ENCODE data around the gene HAAO. TPM values are rescaled to one million over a fixed set of nuclear protein-coding genes. Genes with fewer than 3 reads are reported as not detected.

The HAAO gene
- total RNA-seq, 1 donor from 2014 or later = 4.9 TPM

DNA sequence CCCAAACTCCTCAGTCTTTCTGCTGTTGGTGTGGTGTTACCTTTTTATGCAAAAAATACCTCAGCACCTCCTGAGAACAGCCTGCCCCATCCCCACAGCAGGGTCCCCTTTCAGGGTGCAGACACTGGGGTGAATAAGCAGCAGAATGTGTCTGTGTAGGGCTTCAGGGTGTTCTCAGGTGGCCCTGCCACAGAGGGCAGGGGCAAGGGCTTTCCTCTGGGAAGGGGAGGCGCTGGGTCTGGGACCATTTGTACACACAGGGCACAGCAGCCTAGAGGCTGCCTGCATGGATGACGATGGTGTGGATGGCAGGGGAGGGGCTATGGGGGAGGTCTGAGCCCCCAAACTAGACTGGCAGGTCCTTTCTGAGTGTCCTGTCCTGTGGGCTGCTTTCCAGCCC, 2.6 kb downstream of the HAAO start:
- no peaks in the 10 kb centered on the region for H3K9me3 Mint-ChIP-seq

DNA sequence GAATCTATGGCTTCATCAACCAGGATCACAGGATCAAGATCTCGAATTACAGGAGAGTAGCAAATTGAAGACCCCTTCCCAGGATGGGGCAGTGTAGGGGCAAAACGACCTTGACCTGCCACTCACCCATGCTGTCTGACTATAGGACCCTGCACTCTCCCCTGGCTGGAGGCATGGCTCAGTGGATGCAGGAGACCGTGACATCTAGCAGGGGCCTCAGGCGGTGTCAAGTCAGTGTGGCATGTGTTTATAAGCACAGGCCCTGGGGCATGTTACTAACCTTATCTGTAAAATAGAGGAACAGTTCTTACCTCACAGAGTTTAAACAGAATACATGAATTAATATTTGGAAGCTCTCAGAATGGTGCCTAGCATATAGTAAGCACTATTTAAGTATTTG, 3.5 kb downstream of the HAAO start:
- H3K36me3 Mint-ChIP-seq (ENCODE audit: low read depth) = no peaks in the 10 kb centered on the region
- no peaks in the 10 kb centered on the region for H3K9me3 Mint-ChIP-seq
- peaks cover 29% of the 10 kb centered on the region for H3K4me1 Mint-ChIP-seq
- peaks cover 18% of the 10 kb centered on the region for H3K27me3 Mint-ChIP-seq (ENCODE audit: low read depth)
- no peak for DNase-seq (ENCODE audit: low read depth, low spot score)
- H3K4me3 Mint-ChIP-seq = no peak overlapping the region
- H3K27ac Mint-ChIP-seq (ENCODE audit: unreplicated experiment) = no peak overlapping the region
- TF ChIP-seq, protein P1, sequence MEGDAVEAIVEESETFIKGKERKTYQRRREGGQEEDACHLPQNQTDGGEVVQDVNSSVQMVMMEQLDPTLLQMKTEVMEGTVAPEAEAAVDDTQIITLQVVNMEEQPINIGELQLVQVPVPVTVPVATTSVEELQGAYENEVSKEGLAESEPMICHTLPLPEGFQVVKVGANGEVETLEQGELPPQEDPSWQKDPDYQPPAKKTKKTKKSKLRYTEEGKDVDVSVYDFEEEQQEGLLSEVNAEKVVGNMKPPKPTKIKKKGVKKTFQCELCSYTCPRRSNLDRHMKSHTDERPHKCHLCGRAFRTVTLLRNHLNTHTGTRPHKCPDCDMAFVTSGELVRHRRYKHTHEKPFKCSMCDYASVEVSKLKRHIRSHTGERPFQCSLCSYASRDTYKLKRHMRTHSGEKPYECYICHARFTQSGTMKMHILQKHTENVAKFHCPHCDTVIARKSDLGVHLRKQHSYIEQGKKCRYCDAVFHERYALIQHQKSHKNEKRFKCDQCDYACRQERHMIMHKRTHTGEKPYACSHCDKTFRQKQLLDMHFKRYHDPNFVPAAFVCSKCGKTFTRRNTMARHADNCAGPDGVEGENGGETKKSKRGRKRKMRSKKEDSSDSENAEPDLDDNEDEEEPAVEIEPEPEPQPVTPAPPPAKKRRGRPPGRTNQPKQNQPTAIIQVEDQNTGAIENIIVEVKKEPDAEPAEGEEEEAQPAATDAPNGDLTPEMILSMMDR (conservative IDR thresholded peaks at IDR 0.05) = no peak

More for the DNA sequence above, 2.6 kb downstream of the HAAO start:
- peak overlapping the region; percentile 48 for H3K4me3 Mint-ChIP-seq
- H3K36me3 Mint-ChIP-seq (ENCODE audit: low read depth) = no peaks in the 10 kb centered on the region
- no peak for DNase-seq (ENCODE audit: low read depth, low spot score)
- H3K27me3 Mint-ChIP-seq (ENCODE audit: low read depth) = peaks cover 18% of the 10 kb centered on the region
- peaks cover 38% of the 10 kb centered on the region for H3K4me1 Mint-ChIP-seq
- TF ChIP-seq, protein P1 (conservative IDR thresholded peaks at IDR 0.05) = no peak
- H3K27ac Mint-ChIP-seq (ENCODE audit: unreplicated experiment) = no peak overlapping the region

DNA sequence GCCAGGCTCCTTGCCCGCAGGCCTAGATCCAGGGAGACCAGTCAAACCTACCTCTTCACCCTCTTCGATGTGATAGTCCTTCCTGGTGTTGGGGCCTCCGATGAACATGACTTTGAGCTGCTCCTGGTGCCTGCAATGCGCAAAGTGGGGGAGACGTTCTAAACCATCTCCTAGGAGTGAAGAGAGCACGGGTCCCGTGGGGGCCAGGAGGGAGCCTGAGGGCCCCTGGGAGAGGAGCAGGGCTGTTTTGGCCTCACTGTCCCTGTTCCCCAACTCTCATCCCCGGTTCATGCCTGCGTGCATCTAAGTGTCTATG, 3.9 kb downstream of the HAAO start:
- TF ChIP-seq, protein P1 (conservative IDR thresholded peaks at IDR 0.05) = no peak
- Mint-ChIP-seq H3K36me3 (ENCODE audit: low read depth) (no peaks in the 10 kb centered on the region), H3K27me3 (ENCODE audit: low read depth) (peaks cover 14% of the 10 kb centered on the region), H3K27ac (ENCODE audit: unreplicated experiment) (no peak overlapping the region), H3K4me3 (no peak overlapping the region), H3K4me1 (peaks cover 25% of the 10 kb centered on the region), H3K9me3 (no peaks in the 10 kb centered on the region)
- no peak for DNase-seq (ENCODE audit: low read depth, low spot score)

DNA sequence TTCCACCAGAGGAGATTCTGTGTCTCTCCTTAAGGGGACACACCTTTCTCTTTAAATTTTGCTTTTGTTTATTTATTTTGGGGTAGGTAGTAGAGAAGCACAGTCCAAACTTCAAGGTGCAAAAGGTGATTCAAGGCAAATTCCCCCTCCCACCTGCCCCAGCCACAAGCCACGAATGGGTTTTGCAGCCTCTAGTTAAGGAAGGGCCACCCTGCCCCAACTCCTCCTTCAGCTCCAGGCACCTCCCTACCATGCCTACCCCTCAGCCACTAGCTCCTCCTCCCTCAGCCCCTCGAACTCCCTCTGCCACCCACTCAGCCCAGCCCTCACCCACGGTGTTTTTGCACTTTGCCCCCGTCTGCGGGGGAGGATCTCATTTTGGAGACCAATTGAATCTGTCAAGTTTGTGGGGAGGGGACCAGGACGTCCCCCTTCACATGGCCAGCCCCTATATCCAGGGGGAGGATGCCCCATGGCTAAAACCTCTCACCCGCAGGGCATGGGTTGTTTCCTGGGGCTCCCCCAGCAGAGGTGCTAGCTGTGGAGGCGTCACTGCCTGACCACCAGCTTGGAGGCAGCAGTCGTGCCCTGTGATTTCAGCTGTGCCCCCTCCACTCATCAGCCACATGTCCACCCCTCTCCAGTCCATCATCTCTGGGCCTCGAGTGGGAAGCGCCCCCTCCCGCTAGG, 4.5 kb downstream of the HAAO start:
- TF ChIP-seq, protein P1 (conservative IDR thresholded peaks at IDR 0.05) = no peak
- H3K4me3 Mint-ChIP-seq = no peak overlapping the region
- peaks cover 12% of the 10 kb centered on the region for H3K27me3 Mint-ChIP-seq (ENCODE audit: low read depth)
- H3K9me3 Mint-ChIP-seq = no peaks in the 10 kb centered on the region
- no peaks in the 10 kb centered on the region for H3K36me3 Mint-ChIP-seq (ENCODE audit: low read depth)
- no peak overlapping the region for H3K27ac Mint-ChIP-seq (ENCODE audit: unreplicated experiment)
- no peak for DNase-seq (ENCODE audit: low read depth, low spot score)
- peaks cover 22% of the 10 kb centered on the region for H3K4me1 Mint-ChIP-seq

DNA sequence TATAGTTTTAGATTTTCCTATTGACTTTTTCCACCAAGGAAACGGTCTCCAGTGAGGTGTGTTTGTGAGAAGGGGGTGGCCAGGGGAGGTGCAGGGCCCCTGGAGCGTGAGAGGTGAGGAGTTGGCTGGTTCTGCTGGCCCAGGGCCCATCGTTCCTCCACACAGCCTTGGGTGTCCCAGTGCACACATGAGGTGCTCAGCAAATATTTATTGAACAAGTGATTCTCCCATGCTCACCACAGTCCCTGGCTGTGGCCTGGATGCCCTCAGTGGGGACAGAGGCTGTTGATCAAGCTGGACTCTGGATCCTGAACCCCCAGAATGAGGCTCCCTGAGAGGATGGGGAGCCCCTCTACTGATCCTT, 5.0 kb downstream of the HAAO start:
- Mint-ChIP-seq H3K4me3 (no peak overlapping the region), H3K4me1 (peaks cover 22% of the 10 kb centered on the region), H3K36me3 (ENCODE audit: low read depth) (peaks cover 4% of the 10 kb centered on the region), H3K9me3 (no peaks in the 10 kb centered on the region), H3K27ac (ENCODE audit: unreplicated experiment) (no peak overlapping the region), H3K27me3 (ENCODE audit: low read depth) (peaks cover 12% of the 10 kb centered on the region)
- no peak for DNase-seq (ENCODE audit: low read depth, low spot score)
- TF ChIP-seq, protein P1 (conservative IDR thresholded peaks at IDR 0.05) = no peak

Measured in neural crest cell (in vitro differentiated cells).